ENCODE data around the gene GOLGA8F.
"Not testable (repeated sequence)": the region's sequence is repeated elsewhere in the genome, so short reads cannot be mapped to it uniquely, and the experiment has no call there.

DNA sequence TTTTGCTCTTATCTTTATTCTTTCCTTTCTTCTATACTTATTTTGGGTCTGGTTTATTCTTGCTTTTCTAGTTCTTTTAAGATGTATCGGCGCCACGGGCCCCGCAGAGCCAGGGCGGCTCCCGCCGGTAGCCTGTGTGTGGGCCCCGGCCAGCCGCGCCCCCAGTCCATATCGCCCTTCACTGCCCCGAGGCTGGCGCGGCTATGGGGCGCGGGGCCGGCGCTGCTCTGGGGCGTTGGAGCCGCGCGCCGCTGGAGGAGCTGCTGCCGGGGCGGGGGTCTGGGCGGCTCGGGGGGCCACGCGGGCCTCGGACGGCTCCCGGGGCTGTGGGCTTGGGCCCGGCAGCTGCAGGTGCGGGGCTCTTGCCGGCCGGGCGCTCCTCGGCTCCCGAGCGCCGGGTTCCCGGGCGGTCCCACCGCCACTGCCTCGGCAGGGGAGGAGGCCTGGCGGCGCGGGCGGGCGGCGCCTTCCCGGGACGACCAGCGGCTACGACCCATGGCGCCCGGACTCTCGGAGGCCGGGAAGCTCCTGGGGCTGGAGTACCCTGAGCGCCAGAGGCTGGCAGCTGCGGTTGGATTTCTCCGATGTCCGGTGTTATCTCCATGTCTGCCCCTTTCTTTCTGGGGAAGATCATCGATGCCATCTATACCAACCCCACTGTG, 24.4 kb downstream of the GOLGA8F start:
- TF ChIP-seq SUZ12 (IDR thresholded peaks at IDR 0.05; ENCODE audit: extremely low read depth, insufficient read depth, insufficient read length); ZNF274 (IDR thresholded peaks at IDR 0.05; ENCODE audit: low read depth, low read length): not testable (repeated sequence)
